ENCODE results near the gene ARFGAP1.

DNA sequence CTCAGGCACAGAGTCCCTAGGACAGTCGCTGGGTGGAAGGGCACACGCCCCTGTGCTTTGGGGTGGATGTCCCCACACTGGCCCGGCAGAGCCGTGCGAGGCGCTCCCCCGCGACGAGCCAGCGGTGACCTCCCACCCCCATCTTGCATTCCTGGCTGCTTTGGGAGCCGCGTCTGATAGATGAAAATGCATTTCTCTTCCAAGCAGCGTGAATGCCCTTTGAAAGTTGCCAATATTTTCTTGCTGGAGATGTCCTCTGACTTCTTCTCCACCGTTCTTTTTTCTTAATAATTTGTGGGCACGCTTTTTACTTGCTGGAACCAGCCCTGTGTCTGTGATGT lies 50.3 kb downstream of the ARFGAP1 start:
- TF ChIP-seq, protein P1, sequence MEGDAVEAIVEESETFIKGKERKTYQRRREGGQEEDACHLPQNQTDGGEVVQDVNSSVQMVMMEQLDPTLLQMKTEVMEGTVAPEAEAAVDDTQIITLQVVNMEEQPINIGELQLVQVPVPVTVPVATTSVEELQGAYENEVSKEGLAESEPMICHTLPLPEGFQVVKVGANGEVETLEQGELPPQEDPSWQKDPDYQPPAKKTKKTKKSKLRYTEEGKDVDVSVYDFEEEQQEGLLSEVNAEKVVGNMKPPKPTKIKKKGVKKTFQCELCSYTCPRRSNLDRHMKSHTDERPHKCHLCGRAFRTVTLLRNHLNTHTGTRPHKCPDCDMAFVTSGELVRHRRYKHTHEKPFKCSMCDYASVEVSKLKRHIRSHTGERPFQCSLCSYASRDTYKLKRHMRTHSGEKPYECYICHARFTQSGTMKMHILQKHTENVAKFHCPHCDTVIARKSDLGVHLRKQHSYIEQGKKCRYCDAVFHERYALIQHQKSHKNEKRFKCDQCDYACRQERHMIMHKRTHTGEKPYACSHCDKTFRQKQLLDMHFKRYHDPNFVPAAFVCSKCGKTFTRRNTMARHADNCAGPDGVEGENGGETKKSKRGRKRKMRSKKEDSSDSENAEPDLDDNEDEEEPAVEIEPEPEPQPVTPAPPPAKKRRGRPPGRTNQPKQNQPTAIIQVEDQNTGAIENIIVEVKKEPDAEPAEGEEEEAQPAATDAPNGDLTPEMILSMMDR (conservative IDR thresholded peaks at IDR 0.05; ENCODE audit: low read length): no peak
- TF ChIP-seq EZH2phosphoT487 (IDR thresholded peaks at IDR 0.05; ENCODE audit: borderline replicate concordance): no peak
